Measurements from ENCODE around the gene STMND1. TPM values are rescaled to one million over a fixed set of nuclear protein-coding genes. Genes with fewer than 3 reads are reported as not detected.
A peak's percentile ranks its signal among the peaks of the same experiment; 100 is the strongest.

Gene STMND1
- total RNA-seq, 1 donor from 2014 or later = 6.3 TPM

DNA sequence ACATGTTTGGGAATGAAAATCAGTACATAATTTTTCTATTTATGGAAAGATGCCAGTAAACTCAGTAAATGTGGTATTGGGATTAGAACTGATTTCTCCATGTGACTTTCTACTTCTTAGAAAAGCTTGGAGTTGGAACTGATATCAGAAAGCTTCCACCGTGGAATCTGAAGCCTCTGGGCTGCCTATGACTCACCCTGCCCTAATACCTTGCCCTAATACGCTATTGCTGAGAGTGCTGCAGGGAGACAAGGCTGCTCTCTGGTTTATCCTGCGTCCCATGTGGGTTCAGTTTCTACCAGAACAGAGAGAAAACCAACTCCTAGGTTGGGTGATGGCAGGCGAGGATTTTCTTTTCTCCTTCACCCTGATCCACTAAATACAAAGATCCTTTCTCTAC is 3.3 kb upstream of the STMND1 start:
- DNase-seq (ENCODE audit: low spot score) = peak; percentile 94

DNA sequence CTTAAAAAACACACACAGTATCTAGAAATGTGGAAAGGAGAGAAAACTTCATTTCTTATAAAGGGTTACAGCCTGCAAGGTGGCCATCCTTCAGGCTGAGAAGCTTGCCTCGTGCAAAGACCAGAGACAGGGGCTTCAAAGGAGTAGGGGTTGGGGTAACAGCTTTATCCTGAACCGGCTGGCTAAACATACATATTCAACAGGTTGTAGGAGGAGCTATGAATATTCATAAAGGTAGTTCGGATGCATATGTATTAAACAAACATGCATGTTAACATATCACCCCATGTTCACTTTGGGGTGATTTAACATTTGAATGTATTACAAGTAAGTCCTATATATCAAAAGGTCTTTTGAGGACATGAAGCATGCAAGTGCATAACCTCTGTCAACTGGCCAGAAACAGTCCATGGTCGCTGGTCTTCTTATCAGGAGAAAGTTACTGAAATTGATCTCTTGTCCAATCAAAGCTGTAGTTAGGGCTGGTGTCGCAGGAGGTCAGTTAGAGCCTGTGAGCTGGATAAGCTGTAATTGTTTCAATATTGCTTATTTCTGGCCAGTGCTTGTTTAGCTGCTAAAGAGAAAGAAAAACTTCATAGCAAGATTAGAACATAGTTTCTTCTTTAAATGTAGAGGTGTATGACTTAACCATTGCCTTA is 2.3 kb upstream of the STMND1 start:
- no peak for DNase-seq (ENCODE audit: low spot score)

DNA sequence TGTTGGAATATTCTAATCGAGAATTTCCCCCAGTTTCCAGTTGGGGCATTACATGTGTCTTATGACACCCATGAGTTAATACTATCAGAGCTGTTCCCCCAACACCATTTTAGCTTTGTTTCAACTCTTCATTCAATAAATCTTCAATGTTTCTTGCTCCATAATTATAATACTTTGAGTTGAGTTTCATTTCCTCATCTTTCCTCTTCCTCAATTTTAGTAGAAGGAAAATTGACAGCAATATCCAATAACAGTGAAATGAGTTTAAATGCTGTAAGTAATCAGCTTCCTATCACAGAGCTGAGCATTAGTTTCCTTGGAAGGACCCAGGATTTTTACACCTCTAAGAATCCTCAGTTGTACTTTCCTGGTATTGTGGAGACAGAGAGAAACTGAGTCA is 1.0 kb upstream of the STMND1 start:
- DNase-seq (ENCODE audit: low spot score) = no peak

DNA sequence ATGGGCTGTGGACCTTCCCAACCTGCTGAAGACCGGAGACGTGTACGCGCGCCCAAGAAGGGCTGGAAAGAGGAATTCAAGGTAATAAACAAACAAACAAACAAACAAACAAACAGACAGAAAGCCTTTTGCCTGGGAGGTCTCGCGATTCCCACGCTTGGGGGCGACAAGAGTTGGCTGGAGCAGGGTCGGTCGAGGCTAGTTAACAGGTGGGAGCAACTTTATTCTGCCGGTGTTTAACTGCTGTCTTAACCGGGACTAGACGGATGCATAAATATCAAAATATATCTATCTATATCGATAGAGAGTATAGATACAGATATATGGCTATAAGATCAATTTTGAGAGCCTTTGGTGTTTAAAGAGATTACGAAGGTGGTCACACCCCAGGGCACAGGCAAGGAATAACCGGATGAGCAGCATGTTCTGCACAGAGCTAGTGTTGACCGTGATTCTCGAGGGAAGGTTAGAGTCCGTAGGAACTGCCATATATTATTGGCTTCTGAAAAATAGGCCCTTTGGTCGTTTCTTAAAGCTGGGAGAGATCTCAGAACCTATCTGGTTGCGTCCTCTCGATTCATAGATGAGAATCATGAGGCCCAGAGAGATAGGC is 514 bp downstream of the STMND1 start:
- DNase-seq (ENCODE audit: low spot score) = no peak

DNA sequence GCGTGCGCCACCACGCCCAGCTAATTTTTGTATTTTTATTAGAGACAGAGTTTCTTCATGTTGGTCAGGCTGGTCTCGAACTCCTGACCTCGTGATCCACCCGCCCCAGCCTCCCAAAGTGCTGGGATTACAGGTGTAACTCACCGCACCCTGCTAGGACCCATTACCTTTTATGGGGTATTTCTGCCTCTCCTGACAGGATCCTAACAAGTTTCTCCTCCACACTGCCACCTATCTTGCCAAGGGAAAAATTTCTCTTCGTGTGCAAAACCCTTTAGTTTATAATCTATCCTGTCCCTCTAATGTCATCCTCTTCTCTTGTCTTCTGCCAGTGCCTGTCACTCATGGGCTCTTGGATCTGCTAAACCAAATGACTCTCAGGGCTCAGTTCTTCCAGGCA is 1.9 kb downstream of the STMND1 start:
- no peak for DNase-seq (ENCODE audit: low spot score)

DNA sequence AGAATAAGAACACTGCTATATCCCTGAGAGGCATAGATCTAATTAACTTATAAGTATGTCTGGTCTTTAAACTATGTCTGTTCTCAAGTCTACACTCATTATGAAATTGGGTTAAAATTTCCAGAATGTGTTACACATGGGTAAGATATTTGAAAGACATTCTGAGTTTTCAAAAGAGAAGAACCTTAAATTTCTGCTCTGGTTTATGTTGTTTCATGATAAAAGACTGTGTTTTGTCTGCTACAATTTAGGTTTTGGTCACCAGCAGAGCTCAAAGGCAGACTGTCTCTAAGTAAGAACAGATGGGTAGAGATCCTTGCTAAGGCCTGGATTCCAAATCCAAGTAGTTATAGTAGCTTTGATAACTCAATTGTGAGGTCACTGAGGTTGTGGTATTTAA is 6.0 kb downstream of the STMND1 start:
- DNase-seq (ENCODE audit: low spot score) = peak; percentile 91

DNA sequence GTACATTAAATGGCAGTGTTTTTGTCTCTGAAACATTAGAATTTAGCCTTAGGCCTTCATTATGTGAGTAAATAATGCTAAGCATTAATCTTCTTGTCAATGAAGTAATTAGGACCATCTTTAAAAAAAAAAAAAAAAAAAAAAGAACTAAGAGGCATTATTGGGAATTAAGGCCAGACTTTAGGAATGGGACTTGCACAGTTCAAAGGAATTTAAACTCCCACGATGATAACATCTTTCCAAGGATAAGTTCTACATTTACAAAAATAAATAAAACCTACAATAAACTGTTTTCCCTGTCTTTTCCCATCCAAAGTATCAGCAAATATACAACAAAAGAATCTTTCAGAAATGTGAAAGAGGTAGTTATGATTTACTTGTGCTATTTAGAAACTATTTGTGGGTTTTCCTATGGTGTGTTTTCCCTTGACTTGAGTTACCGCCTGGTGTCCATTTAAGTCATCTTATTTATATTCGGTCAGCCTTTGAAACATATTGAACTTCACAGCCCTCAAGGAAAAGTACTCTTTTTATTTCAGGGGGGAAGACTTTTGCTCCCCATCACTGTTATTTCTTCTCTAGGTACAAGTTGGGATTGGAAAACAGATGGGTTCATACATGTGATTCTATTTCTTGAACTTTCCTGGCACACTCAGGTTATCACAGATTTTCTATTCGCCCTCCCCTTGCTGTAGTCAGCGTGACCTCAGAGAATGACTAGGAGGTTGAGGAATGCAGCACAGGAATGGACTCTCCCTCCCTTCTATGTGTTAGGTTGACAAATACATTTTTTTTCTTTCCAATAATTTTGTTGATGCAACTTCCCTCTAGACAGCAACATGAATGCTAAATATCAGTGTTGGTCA is 13.6 kb downstream of the STMND1 start:
- DNase-seq (ENCODE audit: low spot score) = peak; percentile 81

DNA sequence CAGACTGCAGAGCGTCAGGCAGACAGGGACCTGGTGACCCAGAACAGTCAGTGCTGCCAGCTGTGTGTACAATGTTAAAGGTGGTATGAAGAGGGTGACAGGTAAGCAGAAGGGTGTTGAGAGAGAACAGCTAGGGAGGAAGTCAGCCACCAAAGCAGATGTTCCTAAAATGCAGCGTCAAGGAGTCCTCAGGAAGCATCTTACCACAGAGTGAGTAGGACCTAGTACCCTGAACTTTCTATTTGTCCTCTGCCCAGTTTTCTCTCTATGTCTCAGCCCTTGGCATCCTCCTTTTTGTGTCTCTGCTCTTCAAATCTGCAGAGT is 14.2 kb downstream of the STMND1 start:
- no peak for DNase-seq (ENCODE audit: low spot score)

DNA sequence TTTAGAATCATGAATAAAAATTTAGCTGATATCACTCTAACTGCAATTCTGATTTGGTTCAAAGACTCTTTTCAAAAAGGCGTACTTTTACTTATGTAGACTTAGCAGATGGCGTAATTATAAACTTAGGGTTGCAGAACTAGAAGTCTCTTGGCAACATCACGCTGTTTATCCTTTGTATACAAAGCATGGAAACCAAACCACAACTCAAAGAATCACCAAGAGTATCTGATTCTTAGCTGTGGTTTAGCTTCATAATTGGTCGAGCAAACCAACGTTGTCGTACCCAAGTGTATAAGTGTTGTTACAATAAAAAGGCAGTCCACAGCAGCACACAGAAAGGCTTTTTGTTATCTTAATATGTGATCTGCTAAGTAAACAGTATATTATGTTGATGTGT is 18.2 kb downstream of the STMND1 start:
- DNase-seq (ENCODE audit: low spot score) = no peak

DNA sequence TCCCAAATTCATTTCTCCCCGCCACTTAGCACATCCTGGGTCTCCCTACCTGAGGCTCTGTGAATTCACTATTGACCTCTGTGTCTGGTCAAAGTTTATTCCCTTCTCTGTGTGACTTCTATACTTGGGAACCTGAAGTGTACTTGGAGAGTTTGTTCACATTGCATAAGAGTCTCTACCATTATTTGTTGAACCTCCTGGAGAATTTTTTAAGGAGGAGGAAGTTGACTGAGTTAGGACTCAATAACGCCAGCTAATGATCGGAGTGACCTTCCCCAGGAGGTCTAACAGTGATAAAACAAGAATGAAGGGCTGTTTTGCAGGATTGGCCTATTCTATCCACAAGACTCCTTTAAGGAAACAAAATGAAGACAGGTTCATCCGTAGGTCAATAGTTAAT is 23.6 kb downstream of the STMND1 start:
- DNase-seq (ENCODE audit: low spot score) = no peak

DNA sequence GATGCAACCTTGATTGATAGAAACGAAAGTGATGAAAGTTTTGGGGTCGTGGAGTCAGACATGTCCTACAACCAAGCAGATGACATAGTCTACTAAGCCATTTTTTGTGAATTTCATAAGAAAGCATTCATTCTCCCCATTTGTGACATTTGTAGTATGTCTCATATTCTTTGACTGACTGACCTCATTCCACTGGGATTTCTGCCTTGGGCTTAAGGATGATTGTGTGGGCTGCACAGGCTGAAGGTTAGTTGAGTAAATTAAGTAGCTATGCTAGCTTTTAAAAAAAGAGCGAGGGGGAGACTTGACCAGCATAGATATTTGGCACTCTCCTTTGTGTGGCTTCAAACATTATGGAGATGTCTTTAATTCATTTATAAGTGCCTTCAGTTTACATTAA is 28.9 kb downstream of the STMND1 start:
- DNase-seq (ENCODE audit: low spot score) = no peak

DNA sequence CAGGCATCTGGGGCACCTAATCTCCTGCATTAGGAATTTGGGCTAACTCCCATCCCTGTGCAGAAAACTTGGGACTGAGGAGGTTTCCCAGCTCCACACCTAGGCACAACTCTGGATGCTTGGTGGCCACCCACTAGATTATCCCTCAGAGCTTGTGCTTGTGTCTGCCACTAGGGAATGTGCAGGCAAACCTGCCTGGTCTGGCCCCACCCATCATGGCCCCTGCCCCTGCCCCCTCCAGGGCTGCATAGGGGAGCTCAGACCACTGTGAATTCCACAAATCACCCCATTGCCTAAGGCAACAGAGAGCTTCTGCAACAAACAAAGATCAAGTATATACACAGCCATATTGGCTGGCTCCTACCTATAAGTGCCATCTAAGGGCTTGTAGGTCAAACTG is 31.1 kb downstream of the STMND1 start:
- DNase-seq (ENCODE audit: low spot score) = no peak

DNA sequence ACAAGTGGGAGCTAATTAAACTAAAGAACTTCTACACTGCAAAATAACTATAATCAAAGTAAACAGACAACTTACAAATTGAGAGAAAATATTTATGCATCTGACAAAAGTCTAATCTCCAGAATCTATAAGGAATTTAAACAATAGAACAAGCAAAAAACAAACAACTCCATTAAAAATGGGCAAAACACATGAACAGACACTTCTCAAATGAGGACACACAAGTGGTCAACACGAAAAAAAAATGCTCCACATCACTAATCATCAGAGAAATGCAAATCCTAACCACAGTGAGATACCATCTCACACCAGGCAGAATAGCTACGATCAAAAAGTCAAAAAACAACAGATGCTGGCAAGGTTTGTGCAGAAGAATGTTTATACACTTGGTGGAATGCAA is 36.2 kb downstream of the STMND1 start:
- no peak for DNase-seq (ENCODE audit: low spot score)

DNA sequence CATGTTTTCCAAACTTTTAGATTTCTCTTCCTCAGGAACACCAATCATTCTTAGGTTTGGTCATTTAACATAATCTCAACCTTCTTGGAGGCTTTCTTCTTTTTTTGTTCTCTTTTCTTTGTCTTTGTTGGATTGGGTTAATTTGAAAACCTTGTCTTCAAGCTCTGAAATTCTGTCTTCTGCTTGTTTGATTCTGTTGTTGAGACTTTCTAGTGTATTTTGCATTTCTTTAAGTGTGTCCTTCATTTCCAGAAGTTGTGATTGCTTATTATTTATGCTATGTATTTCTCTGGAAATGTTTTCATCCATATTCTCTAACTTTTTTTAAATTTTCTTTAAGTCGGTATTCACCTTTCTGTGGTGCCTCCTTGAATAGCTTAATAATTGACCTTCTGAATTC is 42.2 kb downstream of the STMND1 start:
- no peak for DNase-seq (ENCODE audit: low spot score)

DNA sequence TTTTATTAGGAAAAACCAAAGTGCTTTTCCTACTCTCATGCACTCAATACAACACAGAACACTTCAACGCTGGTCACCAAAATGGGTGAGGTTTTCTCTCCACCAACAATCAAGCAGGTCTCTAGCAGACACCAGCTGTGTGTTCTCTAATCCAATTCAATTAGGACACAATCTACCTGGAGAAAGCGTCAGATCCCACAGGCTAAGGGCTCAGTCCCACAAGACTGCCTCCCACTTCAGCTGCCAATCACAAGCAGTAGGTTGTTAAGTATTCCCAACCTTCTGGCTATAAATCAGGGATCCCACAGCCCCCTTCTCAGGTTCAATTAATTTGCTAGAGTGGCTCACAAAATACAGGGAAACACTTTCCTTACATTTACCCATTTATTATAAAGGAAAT is 47.7 kb downstream of the STMND1 start:
- DNase-seq (ENCODE audit: low spot score) = no peak

DNA sequence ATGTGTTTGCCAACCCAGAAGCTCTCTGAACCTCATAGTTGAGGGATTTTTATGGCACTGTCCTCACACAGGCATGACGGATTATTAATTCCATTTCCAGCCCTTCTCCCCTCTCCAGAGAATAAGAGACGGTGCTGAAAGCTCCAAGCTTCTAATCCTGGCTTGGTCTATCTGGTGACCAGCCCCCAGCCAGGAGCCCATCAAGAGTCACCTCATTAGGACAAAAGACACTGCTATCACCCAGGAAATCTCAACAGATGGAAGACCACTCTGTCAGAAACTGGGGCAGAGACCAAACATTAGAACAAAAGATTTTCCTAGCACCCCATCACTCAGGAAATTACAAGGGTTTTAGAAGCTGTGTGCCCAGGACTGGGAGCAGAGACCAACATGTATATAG is 48.2 kb downstream of the STMND1 start:
- no peak for DNase-seq (ENCODE audit: low spot score)

DNA sequence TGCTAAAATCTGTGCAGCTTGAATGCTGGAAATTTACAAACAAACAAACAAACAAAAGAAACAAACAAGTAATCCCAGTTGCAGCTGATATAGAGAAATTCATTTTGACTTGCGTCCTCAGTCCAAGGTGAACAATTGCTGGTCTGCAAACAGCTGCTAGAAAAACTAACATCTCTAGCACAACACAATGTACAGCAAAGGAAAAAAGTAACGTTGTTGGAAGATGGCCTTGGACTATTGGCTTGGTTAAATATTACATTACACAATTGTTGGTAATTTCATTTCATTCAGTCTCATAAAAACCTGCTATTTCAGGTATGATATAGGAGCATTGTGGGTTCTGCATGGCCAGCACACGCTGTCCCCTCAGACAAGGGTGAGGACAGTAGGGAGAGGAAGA is 50.0 kb downstream of the STMND1 start:
- DNase-seq (ENCODE audit: low spot score) = no peak

DNA sequence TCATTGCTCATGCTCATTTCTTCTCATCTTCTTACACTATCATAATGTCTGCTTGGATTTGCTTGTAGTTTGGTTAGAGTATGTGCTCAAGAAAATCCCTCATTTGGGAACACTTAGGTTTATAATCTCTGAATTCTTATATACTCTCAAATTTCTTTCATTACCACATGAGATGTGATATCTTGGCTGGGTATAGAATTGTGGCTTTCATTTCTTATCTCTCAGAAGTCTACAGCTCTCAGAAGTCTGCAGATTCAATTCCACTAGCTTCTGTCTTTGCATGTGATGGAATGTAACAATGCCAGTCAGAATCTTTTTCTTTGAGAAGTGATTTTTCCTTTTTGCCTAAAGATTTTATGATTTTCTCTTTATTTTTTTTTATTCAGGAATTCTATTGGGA is 50.9 kb downstream of the STMND1 start:
- DNase-seq (ENCODE audit: low spot score) = no peak

DNA sequence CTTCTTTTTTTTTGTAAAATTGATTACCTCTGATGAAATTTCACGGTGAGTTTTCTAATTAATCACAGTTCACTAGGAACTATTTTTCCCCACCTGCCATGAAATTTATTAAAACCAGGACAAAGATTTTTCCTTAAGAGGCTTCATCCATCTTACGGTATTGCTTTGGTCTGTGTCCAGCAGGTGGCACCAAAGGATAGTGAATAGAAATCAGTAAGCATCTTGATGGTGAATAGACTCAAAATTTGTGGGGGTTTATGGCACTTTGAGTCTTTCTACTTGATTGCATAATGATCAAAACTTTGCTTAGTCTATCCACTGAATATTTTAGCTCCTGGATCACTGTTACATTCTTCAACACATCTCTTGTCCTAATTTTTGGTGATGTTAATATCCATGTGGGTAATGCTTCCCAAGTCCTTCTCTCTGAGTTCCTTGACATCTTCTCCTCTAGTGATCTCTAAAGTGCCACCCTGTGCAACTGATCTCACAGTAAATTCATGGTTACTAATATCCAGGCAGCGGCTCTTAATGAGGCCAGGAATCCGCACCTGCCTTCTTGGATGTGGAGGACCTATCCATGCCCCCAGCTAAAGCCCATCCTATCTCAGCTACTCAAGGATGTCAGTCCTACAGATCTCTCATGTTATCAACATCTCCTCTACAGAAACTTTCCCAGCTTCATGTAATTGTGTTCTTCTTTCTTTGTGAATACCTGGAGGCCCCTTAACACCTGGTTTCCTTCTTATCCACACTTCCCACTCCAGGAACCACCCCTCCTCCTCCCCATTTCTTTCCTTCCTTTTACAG is 54.5 kb downstream of the STMND1 start:
- peak; percentile 86 for DNase-seq (ENCODE audit: low spot score)

DNA sequence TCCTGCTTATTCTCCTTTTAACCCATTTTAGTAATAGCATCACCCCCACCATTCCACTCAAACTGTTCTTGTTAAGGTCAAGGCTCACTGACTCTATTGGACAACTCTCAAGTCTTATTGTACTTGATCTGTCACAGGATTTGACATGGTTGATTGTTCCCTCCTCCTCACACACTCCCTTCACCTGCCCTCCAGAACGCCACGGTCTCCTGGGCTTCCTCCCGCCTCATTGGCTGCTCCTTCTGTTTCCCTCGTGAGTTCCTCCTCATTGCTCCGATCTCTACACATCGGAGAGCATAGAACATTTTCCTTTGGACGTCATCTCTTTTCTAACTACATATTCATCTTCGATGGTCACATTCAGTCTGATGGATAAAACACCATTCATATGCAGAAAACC is 55.1 kb downstream of the STMND1 start:
- no peak for DNase-seq (ENCODE audit: low spot score)

DNA sequence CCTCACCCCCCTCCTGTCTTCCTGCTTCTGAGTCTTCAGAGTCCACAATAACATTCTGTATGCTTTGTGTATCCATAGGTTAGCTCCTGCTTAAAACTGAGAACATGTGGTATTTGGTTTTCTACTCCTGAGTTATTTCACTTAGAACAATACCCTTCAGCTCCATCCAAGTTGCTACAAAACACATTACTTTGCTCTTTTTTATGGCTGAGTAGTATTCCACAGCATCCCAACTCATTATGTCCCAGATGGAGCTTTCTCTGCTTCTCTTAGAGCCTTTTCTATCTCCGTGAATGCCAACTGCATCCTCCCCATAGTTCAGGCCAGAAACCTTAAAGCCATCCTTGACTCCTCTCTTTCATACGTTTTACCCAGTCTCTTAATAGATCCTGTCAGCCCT is 55.8 kb downstream of the STMND1 start:
- DNase-seq (ENCODE audit: low spot score) = no peak

DNA sequence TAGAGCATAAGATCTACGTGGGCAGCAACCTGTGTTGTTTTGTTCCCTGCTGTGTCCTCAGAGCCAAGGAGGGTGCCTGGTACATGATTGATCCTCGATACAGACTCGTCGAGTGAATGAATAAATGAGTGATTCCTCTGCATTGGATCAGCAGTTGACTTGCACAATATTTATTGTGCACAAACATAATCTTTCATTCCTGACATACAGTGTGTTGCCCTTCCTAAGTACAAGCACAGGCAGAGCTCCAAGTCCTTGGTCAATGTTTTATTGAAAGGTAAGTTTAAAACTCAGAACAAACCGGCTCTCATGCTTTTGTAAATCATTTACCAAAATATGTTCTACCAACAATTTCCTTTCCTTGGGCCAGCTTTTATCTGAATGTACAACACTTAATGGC is 57.4 kb downstream of the STMND1 start:
- no peak for DNase-seq (ENCODE audit: low spot score)
